ENCODE measurements around the gene P4HB. TPM values are rescaled to one million over a fixed set of nuclear protein-coding genes. Genes with fewer than 3 reads are reported as not detected.
A peak's percentile ranks its signal among the peaks of the same experiment; 100 is the strongest.

The P4HB gene
- total RNA-seq, 1 donor from 2014 or later, result 611 TPM

- no peak for DNase-seq (ENCODE audit: low spot score)
These were observed 37.9 kb upstream of the P4HB start for GRCh38 chr17:81898029-81898866.

- DNase-seq (ENCODE audit: low spot score), result no peak
These were observed 35.1 kb upstream of the P4HB start for GRCh38 chr17:81895400-81895799.

GRCh38 chr17:81891303-81891552 lies 30.9 kb upstream of the P4HB start:
- no peak for DNase-seq (ENCODE audit: low spot score)

- no peak for DNase-seq (ENCODE audit: low spot score)
These were observed 30.3 kb upstream of the P4HB start for GRCh38 chr17:81890447-81891302.

GRCh38 chr17:81889602-81890001 lies 29.3 kb upstream of the P4HB start:
- DNase-seq (ENCODE audit: low spot score), result no peak

- DNase-seq (ENCODE audit: low spot score), result no peak
These were observed 28.8 kb upstream of the P4HB start for GRCh38 chr17:81888988-81889595.

- no peak for DNase-seq (ENCODE audit: low spot score)
These were observed 28.0 kb upstream of the P4HB start for GRCh38 chr17:81888105-81888987.

- DNase-seq (ENCODE audit: low spot score), result no peak
These were observed 25.7 kb upstream of the P4HB start for GRCh38 chr17:81885869-81886548.

GRCh38 chr17:81885454-81885853 lies 25.1 kb upstream of the P4HB start:
- no peak for DNase-seq (ENCODE audit: low spot score)

GRCh38 chr17:81884968-81885367 lies 24.6 kb upstream of the P4HB start:
- DNase-seq (ENCODE audit: low spot score), result no peak

- no peak for DNase-seq (ENCODE audit: low spot score)
These were observed 24.2 kb upstream of the P4HB start for GRCh38 chr17:81884520-81884919.

- DNase-seq (ENCODE audit: low spot score), result no peak
These were observed 18.8 kb upstream of the P4HB start for GRCh38 chr17:81879121-81879520.

- no peak for DNase-seq (ENCODE audit: low spot score)
These were observed 18.0 kb upstream of the P4HB start for GRCh38 chr17:81878294-81878693.

- DNase-seq (ENCODE audit: low spot score), result no peak
These were observed 17.2 kb upstream of the P4HB start for GRCh38 chr17:81877569-81877968.

GRCh38 chr17:81871387-81872230 lies 11.3 kb upstream of the P4HB start:
- DNase-seq (ENCODE audit: low spot score), result peak; percentile 94

- DNase-seq (ENCODE audit: low spot score), result no peak
These were observed 10.6 kb upstream of the P4HB start, which contains the start of gene ARHGDIA for GRCh38 chr17:81870981-81871386. Gene ARHGDIA, minus strand, starts transcription at chr17:81871337. Its CDS starts 1,407 bp downstream, at chr17:81869930.

GRCh38 chr17:81870131-81870980 lies 10.0 kb upstream of the P4HB start:
- peak; percentile 25 for DNase-seq (ENCODE audit: low spot score)

- no peak for DNase-seq (ENCODE audit: low spot score)
These were observed 9.1 kb upstream of the P4HB start for GRCh38 chr17:81869221-81870130.
